T-helper 9 cell (primary cell): ENCODE results near the gene SYNM.

ENCODE experiments used
- DNase-seq: peaks from one replicate; pipeline ENCODE4 v3.0.0-alpha.2; 2020

Gene SYNM

GRCh38 chr15:99122831-99123712 is 18.2 kb downstream of the SYNM start:
- no peak for DNase-seq

- no peak for DNase-seq
Measured at GRCh38 chr15:99123713-99124451, 19.0 kb downstream of the SYNM start.

- no peak for DNase-seq
Measured at GRCh38 chr15:99124641-99125040, 19.8 kb downstream of the SYNM start.

- no peak for DNase-seq
Measured at GRCh38 chr15:99125061-99125891, 20.4 kb downstream of the SYNM start.

GRCh38 chr15:99126131-99126588 is 21.3 kb downstream of the SYNM start:
- DNase-seq: no peak

GRCh38 chr15:99126930-99127329 is 22.1 kb downstream of the SYNM start:
- DNase-seq: no peak

- DNase-seq: no peak
Measured at GRCh38 chr15:99127773-99128172, 22.9 kb downstream of the SYNM start.

GRCh38 chr15:99128411-99128810 is 23.5 kb downstream of the SYNM start:
- DNase-seq: no peak

GRCh38 chr15:99129644-99130043 is 24.8 kb downstream of the SYNM start:
- DNase-seq: no peak

- DNase-seq: no peak
Measured at GRCh38 chr15:99130314-99130713, 25.4 kb downstream of the SYNM start.

- no peak for DNase-seq
Measured at GRCh38 chr15:99130765-99131440, 26.0 kb downstream of the SYNM start.

GRCh38 chr15:99131441-99132023 is 26.7 kb downstream of the SYNM start:
- DNase-seq: no peak

GRCh38 chr15:99132122-99132521 is 27.2 kb downstream of the SYNM start:
- DNase-seq: no peak

- DNase-seq: no peak
Measured at GRCh38 chr15:99132634-99133287, 27.9 kb downstream of the SYNM start.

- DNase-seq: no peak
Measured at GRCh38 chr15:99134317-99134821, 29.5 kb downstream of the SYNM start.

- DNase-seq: no peak
Measured at GRCh38 chr15:99135194-99135593, 30.3 kb downstream of the SYNM start.

- DNase-seq: no peak
Measured at GRCh38 chr15:99137111-99137546, 32.2 kb downstream of the SYNM start.

- DNase-seq: no peak
Measured at GRCh38 chr15:99137877-99138276, 33.0 kb downstream of the SYNM start.

- no peak for DNase-seq
Measured at GRCh38 chr15:99138491-99138982, 33.7 kb downstream of the SYNM start.

GRCh38 chr15:99139276-99139675 is 34.4 kb downstream of the SYNM start:
- DNase-seq: no peak

- DNase-seq: no peak
Measured at GRCh38 chr15:99140590-99140989, 35.7 kb downstream of the SYNM start.
